K562 treated with DMSO at 1 percent for 48 hours (cell line): ENCODE results near the gene TUBA1C. TPM values are rescaled to one million over a fixed set of nuclear protein-coding genes. Genes with fewer than 3 reads are reported as not detected.

Experiments
- total RNA-seq: library from RNA; unstranded; fragments of 300-600 nt; gene quantifications from 2 replicates; pipeline ENCODE4 v1.2.3, GENCODE V29; 2022; ENCODE audit warnings: low replicate concordance; ENCODE audit errors: extremely low read depth

The TUBA1C gene
- 927 TPM in 1 of 2 replicates, not detected in the other for total RNA-seq

DNA sequence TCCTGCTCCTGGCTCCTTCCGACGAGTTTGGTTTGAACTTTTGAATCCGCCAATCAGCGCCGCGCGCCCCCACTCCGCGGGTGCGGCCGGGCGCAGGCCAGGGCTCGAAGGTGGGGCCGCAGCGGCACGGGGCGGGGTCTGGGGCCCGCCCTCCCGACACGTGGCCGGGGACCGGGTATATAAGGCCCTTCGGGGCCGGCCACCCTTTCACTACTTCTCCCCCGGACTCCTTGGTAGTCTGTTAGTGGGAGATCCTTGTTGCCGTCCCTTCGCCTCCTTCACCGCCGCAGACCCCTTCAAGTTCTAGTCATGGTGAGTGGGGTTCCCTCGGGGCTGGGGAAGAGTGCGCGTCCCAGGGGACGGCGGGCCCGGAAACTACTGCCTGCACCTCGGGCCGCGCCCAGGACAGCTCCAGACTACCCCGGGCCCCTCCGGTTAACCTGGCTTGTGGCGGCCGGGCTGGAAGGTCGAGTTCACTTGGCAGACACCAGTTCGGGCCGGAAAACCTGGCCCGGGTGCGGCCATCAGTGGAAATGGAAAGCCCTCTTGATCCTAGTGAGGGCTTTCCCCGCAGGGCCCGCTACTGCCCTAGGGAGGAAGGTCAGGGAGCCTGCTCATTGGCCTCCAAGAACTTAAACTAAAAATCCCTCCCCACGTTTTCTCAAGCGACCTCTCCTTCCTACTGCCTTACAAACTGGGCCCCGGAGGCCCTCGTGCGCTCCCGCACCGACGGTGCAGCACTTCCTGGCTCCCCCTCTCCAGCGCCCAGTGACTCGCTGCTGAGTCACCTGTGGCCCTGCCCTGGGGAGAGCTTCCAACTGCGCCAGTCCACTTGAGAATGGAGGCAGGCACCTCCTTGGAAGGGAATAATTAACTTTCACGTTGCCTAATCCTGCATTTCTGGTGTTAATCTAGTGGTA lies at the start of gene TUBA1C:
Gene TUBA1C (plus strand): TSS at position 210 of the 920 bp plus-strand sequence. CDS start 100 bp downstream, at position 310.

GRCh38 chr12:49295082-49295936 lies 30.4 kb downstream of the TUBA1C start, which contains the start of gene PRPH:
PRPH (plus strand) TSS chr12:49295147; CDS start chr12:49295201, 54 bp downstream.

GRCh38 chr12:49322708-49323523 lies 58.0 kb downstream of the TUBA1C start, which contains the start of gene TROAP:
TROAP (plus strand) TSS chr12:49323255; CDS start chr12:49323609, 354 bp downstream.

Other genes with a start within 250 kb of the TUBA1C start
- gene PRKAG1, start 246.3 kb upstream of the TUBA1C start, total RNA-seq = not detected in 2 replicates
- gene KMT2D, start 204.3 kb upstream of the TUBA1C start, total RNA-seq = not detected in 2 replicates
- gene RHEBL1, start 195.1 kb upstream of the TUBA1C start, total RNA-seq = not detected in 2 replicates
- not detected in 2 replicates for gene DHH, start 170.3 kb upstream of the TUBA1C start, total RNA-seq
- gene LMBR1L, start 154.2 kb upstream of the TUBA1C start, total RNA-seq = not detected in 2 replicates
- 2,062 and 2,220 TPM in 2 replicates for gene TUBA1B, start 133.7 kb upstream of the TUBA1C start, total RNA-seq
- not detected in 2 replicates for gene TUBA1A, start 76.0 kb upstream of the TUBA1C start, total RNA-seq
- gene PRPH, start 30.1 kb downstream of the TUBA1C start, total RNA-seq = not detected in 2 replicates
- not detected in 2 replicates for gene TROAP, start 58.2 kb downstream of the TUBA1C start, total RNA-seq
- gene C1QL4, start 72.1 kb downstream of the TUBA1C start, total RNA-seq = not detected in 2 replicates
- not detected in 2 replicates for gene DNAJC22, start 81.8 kb downstream of the TUBA1C start, total RNA-seq
- not detected in 2 replicates for gene SPATS2, start 102.4 kb downstream of the TUBA1C start, total RNA-seq